ENCODE measurements around the gene NAA35. TPM values are rescaled to one million over a fixed set of nuclear protein-coding genes. Genes with fewer than 3 reads are reported as not detected.

The NAA35 gene
- total RNA-seq, 1 experiment from 2014 or later = 34.7 TPM

GRCh38 chr9:85987236-85987635 lies 46.3 kb downstream of the NAA35 start:
- peaks cover 5% of the 10 kb centered on the region; the same call in 1 of the 2 replicates for H3K9me3 Mint-ChIP-seq
- TF ChIP-seq SMAD3 (CRISPR knock-in tag; IDR thresholded peaks at IDR 0.05; ENCODE audit: borderline replicate concordance) (no peak), ESRRA (CRISPR knock-in tag; IDR thresholded peaks at IDR 0.05; ENCODE audit: borderline replicate concordance) (no peak), IRF2 (CRISPR knock-in tag; IDR thresholded peaks at IDR 0.05; ENCODE audit: borderline replicate concordance, low read depth) (no peak), E2F1 (CRISPR knock-in tag; IDR thresholded peaks at IDR 0.05) (no peak), ZBTB21 (CRISPR knock-in tag; IDR thresholded peaks at IDR 0.05; ENCODE audit: borderline replicate concordance) (no peak), MXD4 (CRISPR knock-in tag; IDR thresholded peaks at IDR 0.05; ENCODE audit: borderline replicate concordance) (no peak), NFYB (CRISPR knock-in tag; conservative IDR thresholded peaks at IDR 0.05; ENCODE audit: low read depth) (no peak), NR1H2 (CRISPR knock-in tag; IDR thresholded peaks at IDR 0.05) (no peak), ZNF317 (CRISPR knock-in tag; IDR thresholded peaks at IDR 0.05; ENCODE audit: borderline replicate concordance, low read depth) (no peak), ZNF532 (CRISPR knock-in tag; IDR thresholded peaks at IDR 0.05; ENCODE audit: borderline replicate concordance) (no peak), CREM (CRISPR knock-in tag; IDR thresholded peaks at IDR 0.05) (no peak)
- TF ChIP-seq, protein P1, sequence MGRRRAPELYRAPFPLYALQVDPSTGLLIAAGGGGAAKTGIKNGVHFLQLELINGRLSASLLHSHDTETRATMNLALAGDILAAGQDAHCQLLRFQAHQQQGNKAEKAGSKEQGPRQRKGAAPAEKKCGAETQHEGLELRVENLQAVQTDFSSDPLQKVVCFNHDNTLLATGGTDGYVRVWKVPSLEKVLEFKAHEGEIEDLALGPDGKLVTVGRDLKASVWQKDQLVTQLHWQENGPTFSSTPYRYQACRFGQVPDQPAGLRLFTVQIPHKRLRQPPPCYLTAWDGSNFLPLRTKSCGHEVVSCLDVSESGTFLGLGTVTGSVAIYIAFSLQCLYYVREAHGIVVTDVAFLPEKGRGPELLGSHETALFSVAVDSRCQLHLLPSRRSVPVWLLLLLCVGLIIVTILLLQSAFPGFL (CRISPR knock-in tag; IDR thresholded peaks at IDR 0.05; ENCODE audit: borderline replicate concordance) = no peak
- TF ChIP-seq, protein P2, sequence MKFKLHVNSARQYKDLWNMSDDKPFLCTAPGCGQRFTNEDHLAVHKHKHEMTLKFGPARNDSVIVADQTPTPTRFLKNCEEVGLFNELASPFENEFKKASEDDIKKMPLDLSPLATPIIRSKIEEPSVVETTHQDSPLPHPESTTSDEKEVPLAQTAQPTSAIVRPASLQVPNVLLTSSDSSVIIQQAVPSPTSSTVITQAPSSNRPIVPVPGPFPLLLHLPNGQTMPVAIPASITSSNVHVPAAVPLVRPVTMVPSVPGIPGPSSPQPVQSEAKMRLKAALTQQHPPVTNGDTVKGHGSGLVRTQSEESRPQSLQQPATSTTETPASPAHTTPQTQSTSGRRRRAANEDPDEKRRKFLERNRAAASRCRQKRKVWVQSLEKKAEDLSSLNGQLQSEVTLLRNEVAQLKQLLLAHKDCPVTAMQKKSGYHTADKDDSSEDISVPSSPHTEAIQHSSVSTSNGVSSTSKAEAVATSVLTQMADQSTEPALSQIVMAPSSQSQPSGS (CRISPR knock-in tag; IDR thresholded peaks at IDR 0.05; ENCODE audit: borderline replicate concordance, low read depth) = no peak
- H3K36me3 Mint-ChIP-seq = peaks cover 53% of the 10 kb centered on the region
- no peak for ATAC-seq
- no peak overlapping the region for H3K27ac Mint-ChIP-seq
- no peak for DNase-seq (ENCODE audit: low spot score)
- H3K4me1 Mint-ChIP-seq = peaks cover 3% of the 10 kb centered on the region; the same call in 1 of the 2 replicates
- CTCF ChIA-PET = no interaction called here
- no peaks in the 10 kb centered on the region for H3K27me3 Mint-ChIP-seq (ENCODE audit: low read depth)
- no peak overlapping the region for H3K4me3 Mint-ChIP-seq
- POLR2A ChIA-PET = no interaction called here

DNA sequence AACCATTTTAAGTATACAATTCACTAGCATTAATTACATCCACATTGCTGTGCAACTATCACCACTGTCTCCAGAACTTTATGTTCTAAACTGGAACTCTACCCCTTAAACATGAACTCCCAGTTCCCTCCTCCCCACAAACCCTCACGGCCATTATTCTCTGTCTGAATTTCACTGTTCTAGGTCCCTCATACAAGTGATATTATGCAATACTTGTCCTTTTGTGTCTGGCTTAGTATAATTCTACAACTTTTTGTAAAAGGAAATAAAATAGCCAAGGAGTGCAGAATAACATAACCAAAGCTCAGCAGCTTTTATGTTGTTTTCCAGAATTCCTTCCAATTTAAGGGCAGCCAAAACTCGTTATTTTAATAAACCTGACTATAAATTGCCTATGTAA lies 53.2 kb downstream of the NAA35 start:
- H3K4me3 Mint-ChIP-seq = no peak overlapping the region
- POLR2A ChIA-PET = no interaction called here

More for the DNA sequence above, 53.2 kb downstream of the NAA35 start:
- no peak for DNase-seq (ENCODE audit: low spot score)
- no peak for TF ChIP-seq ATF1 (CRISPR knock-in tag; IDR thresholded peaks at IDR 0.05)
- TF ChIP-seq, protein P3, sequence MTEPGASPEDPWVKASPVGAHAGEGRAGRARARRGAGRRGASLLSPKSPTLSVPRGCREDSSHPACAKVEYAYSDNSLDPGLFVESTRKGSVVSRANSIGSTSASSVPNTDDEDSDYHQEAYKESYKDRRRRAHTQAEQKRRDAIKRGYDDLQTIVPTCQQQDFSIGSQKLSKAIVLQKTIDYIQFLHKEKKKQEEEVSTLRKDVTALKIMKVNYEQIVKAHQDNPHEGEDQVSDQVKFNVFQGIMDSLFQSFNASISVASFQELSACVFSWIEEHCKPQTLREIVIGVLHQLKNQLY (CRISPR knock-in tag; IDR thresholded peaks at IDR 0.05) = no peak
- no peak for ATAC-seq
- Mint-ChIP-seq H3K9me3 (peaks cover 5% of the 10 kb centered on the region; the same call in 1 of the 2 replicates), H3K36me3 (peaks cover 59% of the 10 kb centered on the region), H3K27me3 (ENCODE audit: low read depth) (no peaks in the 10 kb centered on the region), H3K27ac (no peak overlapping the region), H3K4me1 (no peaks in the 10 kb centered on the region)
- CTCF ChIA-PET = no interaction called here

All from WTC11 (cell line).